Cardiac muscle cell (in vitro differentiated cells and primary cell): ENCODE results near the gene KCNA3. TPM values are rescaled to one million over a fixed set of nuclear protein-coding genes. Genes with fewer than 3 reads are reported as not detected.

Source experiments
- DNase-seq, 2 donors: peaks; one replicate each; pipeline versions ENCODE4 v3.0.0 to v3.0.0-alpha.2; 2010 to 2017; ENCODE audit warnings: low read depth in 1 of 2, low spot score in 1 of 2
- H3K27ac ChIP-seq: fragments of 200-600 bp; sonication (generic); 2 replicates; pipeline ENCODE4 v1.5.1; 2016
- H3K27me3 ChIP-seq: fragments of 200-600 bp; sonication (generic); 2 replicates; pipeline ENCODE4 v1.6.0; 2016; ENCODE audit warnings: control low read depth
- H3K36me3 ChIP-seq: fragments of 200-600 bp; sonication (generic); 2 replicates; pipeline ENCODE4 v1.5.1; 2016; ENCODE audit warnings: control low read depth
- H3K4me1 ChIP-seq: fragments of 200-600 bp; sonication (generic); 2 replicates; pipeline ENCODE4 v1.8.1; 2017; ENCODE audit warnings: low read depth, mild to moderate bottlenecking, mixed run types
- H3K4me3 ChIP-seq: fragments of 200-600 bp; sonication (generic); 2 replicates; pipeline ENCODE4 v1.5.1; 2016; ENCODE audit warnings: mild to moderate bottlenecking
- H3K9me3 ChIP-seq: fragments of 200-600 bp; sonication (generic); 2 replicates; pipeline ENCODE4 v1.5.1; 2017; ENCODE audit warnings: low read depth, mild to moderate bottlenecking, control low read depth
- polyA plus RNA-seq: library from polyadenylated mRNA; unstranded; fragments of >200 nt; fragmentation: Nextera tagmentation; extraction: Ambion mirVana; gene quantifications from 2 replicates; pipeline ENCODE4 v1.2.1, GENCODE V29; 2016
- total RNA-seq: library from RNA; depleted of rRNA; stranded (reverse); fragments of >200 nt; gene quantifications from 2 replicates; pipeline ENCODE4 v1.2.3, GENCODE V29; 2016
- TF ChIP-seq, protein P1 (sequence below): IDR thresholded peaks from 2 replicates; pipeline ENCODE4 v1.5.1; 2012; ENCODE audit warnings: low read depth, mild to moderate bottlenecking, low read length

The KCNA3 gene
- total and polyA plus RNA-seq, 2 experiments from 2014 or later = 0.09 TPM; not detected in 1

DNA sequence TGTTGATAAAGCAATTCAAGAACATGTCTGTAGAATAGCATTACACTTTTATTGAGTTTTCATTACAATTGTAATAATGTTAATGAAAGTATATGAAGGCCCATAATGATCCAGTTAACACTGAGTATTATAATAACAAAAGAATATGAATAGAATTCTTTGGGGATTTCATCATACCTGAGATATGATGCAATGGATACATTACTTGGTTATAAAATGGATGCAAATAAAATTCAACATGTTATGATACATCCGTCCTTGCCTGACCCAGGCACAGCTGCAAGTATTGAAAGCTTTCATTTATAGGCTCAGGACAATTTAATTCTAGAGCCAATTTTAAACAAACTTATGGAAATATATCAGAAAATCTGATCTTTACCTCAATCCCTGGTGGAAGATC, 8.2 kb upstream of the KCNA3 start:
- H3K4me1 ChIP-seq = no peaks in the 10 kb centered on the region
- H3K27me3 ChIP-seq = peaks cover 39% of the 10 kb centered on the region
- no peak overlapping the region for H3K4me3 ChIP-seq
- H3K9me3 ChIP-seq = no peaks in the 10 kb centered on the region
- no peak overlapping the region for H3K27ac ChIP-seq
- no peak for DNase-seq
- TF ChIP-seq, protein P1, sequence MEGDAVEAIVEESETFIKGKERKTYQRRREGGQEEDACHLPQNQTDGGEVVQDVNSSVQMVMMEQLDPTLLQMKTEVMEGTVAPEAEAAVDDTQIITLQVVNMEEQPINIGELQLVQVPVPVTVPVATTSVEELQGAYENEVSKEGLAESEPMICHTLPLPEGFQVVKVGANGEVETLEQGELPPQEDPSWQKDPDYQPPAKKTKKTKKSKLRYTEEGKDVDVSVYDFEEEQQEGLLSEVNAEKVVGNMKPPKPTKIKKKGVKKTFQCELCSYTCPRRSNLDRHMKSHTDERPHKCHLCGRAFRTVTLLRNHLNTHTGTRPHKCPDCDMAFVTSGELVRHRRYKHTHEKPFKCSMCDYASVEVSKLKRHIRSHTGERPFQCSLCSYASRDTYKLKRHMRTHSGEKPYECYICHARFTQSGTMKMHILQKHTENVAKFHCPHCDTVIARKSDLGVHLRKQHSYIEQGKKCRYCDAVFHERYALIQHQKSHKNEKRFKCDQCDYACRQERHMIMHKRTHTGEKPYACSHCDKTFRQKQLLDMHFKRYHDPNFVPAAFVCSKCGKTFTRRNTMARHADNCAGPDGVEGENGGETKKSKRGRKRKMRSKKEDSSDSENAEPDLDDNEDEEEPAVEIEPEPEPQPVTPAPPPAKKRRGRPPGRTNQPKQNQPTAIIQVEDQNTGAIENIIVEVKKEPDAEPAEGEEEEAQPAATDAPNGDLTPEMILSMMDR = no peak
- no peaks in the 10 kb centered on the region for H3K36me3 ChIP-seq

DNA sequence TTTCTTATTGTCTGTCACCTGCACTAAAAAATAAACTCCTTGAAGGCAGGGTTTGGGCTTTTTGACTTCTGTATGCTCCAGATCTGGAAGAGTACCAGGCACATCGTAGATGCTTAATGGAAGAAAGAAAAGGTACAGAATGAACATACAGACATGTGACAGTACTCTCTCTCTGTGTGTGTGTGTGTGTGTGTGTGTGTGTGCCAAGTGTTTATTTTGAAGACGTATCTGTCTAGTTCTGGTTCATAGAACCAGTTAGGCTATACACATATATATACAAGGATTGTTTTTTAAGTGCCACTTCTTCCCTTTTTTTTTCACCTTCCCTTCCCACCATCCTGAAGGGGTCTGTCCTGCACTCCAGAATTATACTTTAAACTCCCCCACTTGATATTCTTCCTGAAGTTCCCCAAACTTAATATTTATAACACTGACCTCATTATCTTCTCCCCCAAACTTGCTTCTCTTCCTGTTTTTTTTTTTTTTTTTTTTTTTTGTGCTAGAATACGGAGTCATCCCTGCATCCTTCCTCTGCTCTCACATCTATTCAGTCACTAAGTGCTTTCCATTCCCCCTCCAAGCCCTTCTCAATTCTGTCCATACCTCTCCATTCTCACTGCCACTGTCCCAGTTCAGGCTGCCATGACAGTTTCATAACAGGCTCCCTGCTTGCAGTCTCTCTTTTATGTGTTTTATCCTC, 5.4 kb upstream of the KCNA3 start:
- H3K27ac ChIP-seq = no peak overlapping the region
- DNase-seq = no peak
- TF ChIP-seq, protein P1 = no peak
- no peaks in the 10 kb centered on the region for H3K9me3 ChIP-seq
- peaks cover 58% of the 10 kb centered on the region for H3K27me3 ChIP-seq
- H3K4me3 ChIP-seq = no peak overlapping the region
- no peaks in the 10 kb centered on the region for H3K4me1 ChIP-seq
- H3K36me3 ChIP-seq = no peaks in the 10 kb centered on the region

DNA sequence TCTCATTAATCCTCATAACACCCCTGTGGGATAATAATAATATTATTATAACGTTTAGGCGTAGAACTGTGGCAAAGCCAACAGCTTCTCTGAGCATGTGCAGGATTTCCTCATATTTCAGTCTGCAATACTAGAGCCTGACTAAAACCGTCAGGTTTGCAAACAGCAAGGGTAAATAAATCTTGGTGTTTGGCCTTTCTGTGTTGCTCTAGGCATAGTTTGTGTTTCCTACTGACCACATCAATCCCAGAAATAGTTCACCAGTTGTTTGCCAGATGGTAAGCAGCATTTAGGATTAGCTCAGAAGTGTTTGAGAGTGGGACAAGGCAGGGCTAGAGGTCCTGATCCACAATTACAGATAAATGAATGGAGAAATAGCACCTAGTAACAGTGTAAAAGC, 2.8 kb upstream of the KCNA3 start:
- Histone ChIP-seq H3K36me3 (no peaks in the 10 kb centered on the region), H3K27me3 (peaks cover 80% of the 10 kb centered on the region), H3K9me3 (no peaks in the 10 kb centered on the region), H3K4me1 (no peaks in the 10 kb centered on the region), H3K27ac (no peak overlapping the region), H3K4me3 (no peak overlapping the region)
- TF ChIP-seq, protein P1 = no peak
- DNase-seq = no peak

DNA sequence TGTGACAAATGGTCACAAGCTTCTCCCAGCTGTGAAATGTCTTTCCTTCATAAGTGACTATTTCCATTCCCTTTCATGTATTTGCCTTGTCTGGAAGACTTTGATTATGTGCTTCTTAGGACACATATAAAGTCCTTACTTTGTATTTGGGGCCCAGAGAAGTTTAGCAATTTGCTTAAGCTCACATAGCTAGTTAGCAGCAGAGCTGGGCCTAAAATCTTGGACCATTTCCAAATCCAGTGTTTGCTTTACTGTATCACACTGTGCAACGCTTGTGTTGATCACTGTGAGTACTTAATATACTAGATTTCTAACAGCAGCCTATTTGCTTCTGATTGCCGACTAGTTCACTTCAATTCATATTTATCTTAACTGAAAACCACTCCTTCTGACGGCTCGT, 2.2 kb upstream of the KCNA3 start:
- H3K4me3 ChIP-seq = no peak overlapping the region
- TF ChIP-seq, protein P1 = no peak
- H3K27me3 ChIP-seq = peaks cover 82% of the 10 kb centered on the region
- H3K27ac ChIP-seq = no peak overlapping the region
- no peaks in the 10 kb centered on the region for H3K9me3 ChIP-seq
- no peak for DNase-seq
- no peaks in the 10 kb centered on the region for H3K4me1 ChIP-seq
- no peaks in the 10 kb centered on the region for H3K36me3 ChIP-seq

DNA sequence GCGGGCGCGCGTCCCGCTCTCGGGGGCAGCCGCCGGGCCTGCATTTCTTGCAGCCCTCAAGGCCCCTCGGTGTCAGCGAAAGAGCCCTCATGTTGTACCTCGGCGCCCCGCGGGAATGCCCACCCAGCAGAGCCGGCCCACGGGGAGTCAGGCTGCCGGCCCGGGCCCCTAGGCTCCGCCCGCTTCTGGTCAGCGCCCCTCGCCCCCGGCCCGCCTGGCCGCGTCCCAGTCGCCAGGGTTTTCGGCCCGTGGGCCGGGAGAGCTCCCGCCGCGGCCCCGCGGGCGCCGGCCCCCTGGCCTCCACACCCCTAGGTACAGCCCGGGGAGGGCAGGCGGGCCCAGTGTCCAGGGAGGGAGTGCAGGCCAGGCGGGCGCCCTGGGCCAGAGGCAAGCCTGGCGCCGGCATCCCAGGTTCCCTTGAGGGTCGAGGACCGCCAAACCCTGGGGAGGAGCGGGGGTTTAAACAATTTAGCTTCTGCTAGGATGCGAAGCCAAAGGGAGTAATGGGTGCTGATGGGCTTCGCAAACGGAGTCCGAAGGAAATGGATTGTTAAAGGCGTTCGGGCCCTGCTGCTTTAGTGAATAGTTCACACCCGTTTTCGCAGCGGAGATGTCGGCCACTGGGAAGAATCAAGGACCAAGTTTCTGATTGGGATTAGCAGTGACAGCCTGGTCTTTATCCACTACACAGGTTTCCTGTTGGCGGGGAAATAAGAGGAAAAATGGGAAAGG, 486 bp upstream of the KCNA3 start:
- Histone ChIP-seq H3K27ac (no peak overlapping the region), H3K4me3 (peak overlapping the region; percentile 39), H3K27me3 (peaks cover 85% of the 10 kb centered on the region), H3K36me3 (no peaks in the 10 kb centered on the region), H3K9me3 (no peaks in the 10 kb centered on the region), H3K4me1 (no peaks in the 10 kb centered on the region)
- DNase-seq = no peak
- TF ChIP-seq, protein P1 = no peak
